IPS-15b (cell line): ENCODE data around the gene TCEA3.
A peak's percentile ranks its signal among the peaks of the same experiment; 100 is the strongest.

Experiments used
- H3K27me3 ChIP-seq: one replicate; pipeline ENCODE4 v1.6.1; 2013; ENCODE audit warnings: low read length; ENCODE audit not compliant: control insufficient read depth, insufficient read depth
- H3K36me3 ChIP-seq: one replicate; pipeline ENCODE4 v1.6.1; 2013; ENCODE audit warnings: low read length; ENCODE audit not compliant: control insufficient read depth, insufficient read depth
- H3K4me1 ChIP-seq: one replicate; pipeline ENCODE4 v1.6.1; 2013; ENCODE audit warnings: mild to moderate bottlenecking, low read length; ENCODE audit not compliant: control insufficient read depth, insufficient read depth
- H3K4me3 ChIP-seq: one replicate; pipeline ENCODE4 v1.5.1; 2013; ENCODE audit warnings: low read depth, low read length
- H3K9ac ChIP-seq: one replicate; pipeline ENCODE4 v1.6.1; 2013; ENCODE audit warnings: low read depth, mild to moderate bottlenecking, low read length
- H3K9me3 ChIP-seq: one replicate; pipeline ENCODE4 v1.6.1; 2013; ENCODE audit warnings: mild to moderate bottlenecking, low read length; ENCODE audit not compliant: control insufficient read depth, insufficient read depth

TCEA3 gene

GRCh38 chr1:23408797-23409290 is 15.7 kb downstream of the TCEA3 start:
- Histone ChIP-seq H3K36me3 (no peaks in the 10 kb centered on the region), H3K4me3 (no peak overlapping the region), H3K4me1 (no peaks in the 10 kb centered on the region), H3K9ac (no peak overlapping the region), H3K27me3 (peaks cover 88% of the 10 kb centered on the region), H3K9me3 (no peaks in the 10 kb centered on the region)

GRCh38 chr1:23407016-23407630 is 17.4 kb downstream of the TCEA3 start:
- Histone ChIP-seq H3K4me3 (no peak overlapping the region), H3K9ac (no peak overlapping the region), H3K9me3 (no peaks in the 10 kb centered on the region), H3K4me1 (peaks cover 7% of the 10 kb centered on the region), H3K27me3 (peaks cover 95% of the 10 kb centered on the region), H3K36me3 (no peaks in the 10 kb centered on the region)

- Histone ChIP-seq H3K27me3 (peaks cover 97% of the 10 kb centered on the region), H3K4me1 (peaks cover 7% of the 10 kb centered on the region), H3K9me3 (no peaks in the 10 kb centered on the region), H3K9ac (no peak overlapping the region), H3K4me3 (no peak overlapping the region), H3K36me3 (no peaks in the 10 kb centered on the region)
Observed at GRCh38 chr1:23405946-23406345, 18.6 kb downstream of the TCEA3 start.

- Histone ChIP-seq H3K36me3 (no peaks in the 10 kb centered on the region), H3K4me1 (peaks cover 7% of the 10 kb centered on the region), H3K27me3 (peaks cover 97% of the 10 kb centered on the region), H3K9me3 (no peaks in the 10 kb centered on the region), H3K4me3 (peak overlapping the region; percentile 20), H3K9ac (no peak overlapping the region)
Observed at GRCh38 chr1:23403735-23404486, 20.6 kb downstream of the TCEA3 start.

GRCh38 chr1:23403355-23403734 is 21.2 kb downstream of the TCEA3 start:
- no peak overlapping the region for H3K9ac ChIP-seq
- peak overlapping the region; percentile 20 for H3K4me3 ChIP-seq
- peaks cover 97% of the 10 kb centered on the region for H3K27me3 ChIP-seq

GRCh38 chr1:23403038-23403336 is 21.6 kb downstream of the TCEA3 start:
- Histone ChIP-seq H3K9me3 (no peaks in the 10 kb centered on the region), H3K27me3 (peaks cover 97% of the 10 kb centered on the region), H3K4me1 (peaks cover 7% of the 10 kb centered on the region), H3K36me3 (no peaks in the 10 kb centered on the region), H3K4me3 (no peak overlapping the region), H3K9ac (no peak overlapping the region)

More at GRCh38 chr1:23403355-23403734, 21.2 kb downstream of the TCEA3 start:
- Histone ChIP-seq H3K36me3 (no peaks in the 10 kb centered on the region), H3K4me1 (peaks cover 7% of the 10 kb centered on the region), H3K9me3 (no peaks in the 10 kb centered on the region)

- Histone ChIP-seq H3K36me3 (no peaks in the 10 kb centered on the region), H3K4me1 (peaks cover 7% of the 10 kb centered on the region), H3K27me3 (peaks cover 98% of the 10 kb centered on the region), H3K4me3 (no peak overlapping the region), H3K9me3 (no peaks in the 10 kb centered on the region), H3K9ac (no peak overlapping the region)
Observed at GRCh38 chr1:23402286-23403037, 22.1 kb downstream of the TCEA3 start.

GRCh38 chr1:23401313-23401712 is 23.2 kb downstream of the TCEA3 start:
- Histone ChIP-seq H3K9me3 (no peaks in the 10 kb centered on the region), H3K36me3 (no peaks in the 10 kb centered on the region), H3K4me1 (peaks cover 7% of the 10 kb centered on the region), H3K27me3 (peaks cover 98% of the 10 kb centered on the region), H3K9ac (no peak overlapping the region), H3K4me3 (no peak overlapping the region)

GRCh38 chr1:23400324-23401114 is 24.0 kb downstream of the TCEA3 start:
- no peaks in the 10 kb centered on the region for H3K36me3 ChIP-seq
- peaks cover 97% of the 10 kb centered on the region for H3K27me3 ChIP-seq
- no peaks in the 10 kb centered on the region for H3K9me3 ChIP-seq
- H3K4me1 ChIP-seq: peaks cover 7% of the 10 kb centered on the region
- H3K4me3 ChIP-seq: no peak overlapping the region
- no peak overlapping the region for H3K9ac ChIP-seq

- H3K27me3 ChIP-seq: peaks cover 94% of the 10 kb centered on the region
- no peaks in the 10 kb centered on the region for H3K9me3 ChIP-seq
Observed at GRCh38 chr1:23399229-23399628, 25.3 kb downstream of the TCEA3 start.

GRCh38 chr1:23397908-23398307 is 26.6 kb downstream of the TCEA3 start:
- H3K36me3 ChIP-seq: no peaks in the 10 kb centered on the region
- H3K27me3 ChIP-seq: peaks cover 95% of the 10 kb centered on the region
- no peaks in the 10 kb centered on the region for H3K9me3 ChIP-seq
- H3K4me1 ChIP-seq: peaks cover 8% of the 10 kb centered on the region
- H3K4me3 ChIP-seq: no peak overlapping the region
- H3K9ac ChIP-seq: no peak overlapping the region

More at GRCh38 chr1:23399229-23399628, 25.3 kb downstream of the TCEA3 start:
- Histone ChIP-seq H3K4me3 (no peak overlapping the region), H3K36me3 (no peaks in the 10 kb centered on the region), H3K4me1 (peaks cover 15% of the 10 kb centered on the region), H3K9ac (no peak overlapping the region)
